Measurements from ENCODE around the gene DEFB121. TPM values are rescaled to one million over a fixed set of nuclear protein-coding genes. Genes with fewer than 3 reads are reported as not detected.

The DEFB121 gene
- total RNA-seq, 4 donors from 2014 or later = not detected

GRCh38 chr20:31403886-31404285 lies 2.1 kb downstream of the DEFB121 start:
- Histone ChIP-seq H3K4me1 (no peaks in the 10 kb centered on the region), H3K9me3 (no peaks in the 10 kb centered on the region), H3K4me3 (no peak overlapping the region), H3K36me3 (no peaks in the 10 kb centered on the region), H3K27ac (no peak overlapping the region), H3K27me3 (no peaks in the 10 kb centered on the region)
- intact Hi-C loops (cut with DNase I; ENCODE audit: low total_unique reads) = no loop called here
- in situ Hi-C loops (cut with MboI; ENCODE audit: low sequenced_read_pairs in 4 of 4) = no loop called here
- DNase-seq = no peak
- ATAC-seq = no peak
- no peak for TF ChIP-seq POLR2A (IDR thresholded peaks at IDR 0.05)

- Histone ChIP-seq H3K27ac (no peak overlapping the region), H3K4me3 (no peak overlapping the region), H3K27me3 (no peaks in the 10 kb centered on the region), H3K36me3 (no peaks in the 10 kb centered on the region), H3K9me3 (no peaks in the 10 kb centered on the region), H3K4me1 (no peaks in the 10 kb centered on the region)
- intact Hi-C loops (cut with DNase I; ENCODE audit: low total_unique reads) (no loop called here), in situ Hi-C loops (cut with MboI; ENCODE audit: low sequenced_read_pairs in 4 of 4) (no loop called here)
- TF ChIP-seq CTCF (IDR thresholded peaks at IDR 0.05 in 4 of 5, conservative IDR thresholded peaks at IDR 0.05 in 1 of 5) (no peak), POLR2A (IDR thresholded peaks at IDR 0.05) (no peak)
- no peak for DNase-seq
- ATAC-seq = no peak
Measured at GRCh38 chr20:31394900-31395299, 11.1 kb downstream of the DEFB121 start.

- TF ChIP-seq CTCF (IDR thresholded peaks at IDR 0.05 in 4 of 5, conservative IDR thresholded peaks at IDR 0.05 in 1 of 5) = no peak
- TF ChIP-seq POLR2A (IDR thresholded peaks at IDR 0.05) = no peak
- DNase-seq = no peak
- ATAC-seq = no peak
- no peaks in the 10 kb centered on the region for H3K27me3 ChIP-seq
- H3K36me3 ChIP-seq = no peaks in the 10 kb centered on the region
- no peaks in the 10 kb centered on the region for H3K4me1 ChIP-seq
- no peaks in the 10 kb centered on the region for H3K9me3 ChIP-seq
- H3K4me3 ChIP-seq = no peak overlapping the region
- intact Hi-C loops (cut with DNase I; ENCODE audit: low total_unique reads) = no loop called here
- in situ Hi-C loops (cut with MboI; ENCODE audit: low sequenced_read_pairs in 4 of 4) = no loop called here
- no peak overlapping the region for H3K27ac ChIP-seq
Measured at GRCh38 chr20:31392836-31393235, 13.2 kb downstream of the DEFB121 start.

- ATAC-seq = no peak
Measured at GRCh38 chr20:31390490-31390889, 15.5 kb downstream of the DEFB121 start, which contains the start of gene DEFB119. TSS of gene DEFB119 (minus strand) at chr20:31390590. CDS start at chr20:31390483, 107 bp downstream.

GRCh38 chr20:31374346-31374745 lies 31.7 kb downstream of the DEFB121 start:
- in situ Hi-C loops (cut with MboI; ENCODE audit: low sequenced_read_pairs in 4 of 4) = no loop called here
- DNase-seq (no peak), ATAC-seq (no peak)
- no peak overlapping the region for H3K4me3 ChIP-seq
- intact Hi-C loops (cut with DNase I; ENCODE audit: low total_unique reads) = no loop called here
- H3K27me3 ChIP-seq = no peaks in the 10 kb centered on the region
- H3K36me3 ChIP-seq = no peaks in the 10 kb centered on the region
- H3K9me3 ChIP-seq = no peaks in the 10 kb centered on the region
- no peak overlapping the region for H3K27ac ChIP-seq
- no peak for TF ChIP-seq POLR2A (IDR thresholded peaks at IDR 0.05)
- no peak for TF ChIP-seq CTCF (IDR thresholded peaks at IDR 0.05 in 4 of 5, conservative IDR thresholded peaks at IDR 0.05 in 1 of 5)
- H3K4me1 ChIP-seq = no peaks in the 10 kb centered on the region

More at GRCh38 chr20:31390490-31390889, 15.5 kb downstream of the DEFB121 start, which contains the start of gene DEFB119:
- Histone ChIP-seq H3K27ac (no peak within 1 kb of the TSS), H3K27me3 (no peaks in the 10 kb centered on the region), H3K36me3 (no peaks in the 10 kb centered on the region), H3K9me3 (no peaks in the 10 kb centered on the region), H3K4me3 (no peak within 1 kb of the TSS), H3K4me1 (no peaks in the 10 kb centered on the region)
- intact Hi-C loops (cut with DNase I; ENCODE audit: low total_unique reads) = no loop called here
- no peak for DNase-seq
- no peak for TF ChIP-seq POLR2A (IDR thresholded peaks at IDR 0.05)
- no peak for TF ChIP-seq CTCF (IDR thresholded peaks at IDR 0.05 in 4 of 5, conservative IDR thresholded peaks at IDR 0.05 in 1 of 5)
- in situ Hi-C loops (cut with MboI; ENCODE audit: low sequenced_read_pairs in 4 of 4) = no loop called here
